Measurements from ENCODE around the gene CHD6.

The CHD6 gene

GRCh38 chr20:41371371-41371770 is 246.8 kb downstream of the CHD6 start:
- no peak for TF ChIP-seq CTCF (IDR thresholded peaks at IDR 0.05; ENCODE audit: unreplicated experiment in 3 of 3)
- H3K27ac Mint-ChIP-seq: no peak overlapping the region
- no peaks in the 10 kb centered on the region for H3K36me3 Mint-ChIP-seq (ENCODE audit: low read depth)
- peak overlapping the region in 2 of 3 experiments; percentile 20 to 37 for H3K4me3 Mint-ChIP-seq
- peaks cover 35% of the 10 kb centered on the region for H3K27me3 Mint-ChIP-seq (ENCODE audit: low read depth)
- H3K4me1 Mint-ChIP-seq: peaks cover 29% of the 10 kb centered on the region
- peaks cover 13% of the 10 kb centered on the region for H3K9me3 Mint-ChIP-seq

- H3K4me3 Mint-ChIP-seq: no peak overlapping the region
- peaks cover 13% of the 10 kb centered on the region for H3K9me3 Mint-ChIP-seq
- H3K4me1 Mint-ChIP-seq: peaks cover 34% of the 10 kb centered on the region
- H3K27ac Mint-ChIP-seq: no peak overlapping the region
- H3K27me3 Mint-ChIP-seq (ENCODE audit: low read depth): peaks cover 38% of the 10 kb centered on the region
- peaks cover 3% of the 10 kb centered on the region for H3K36me3 Mint-ChIP-seq (ENCODE audit: low read depth)
- no peak for TF ChIP-seq CTCF (IDR thresholded peaks at IDR 0.05; ENCODE audit: unreplicated experiment in 3 of 3)
These were observed 248.0 kb downstream of the CHD6 start for GRCh38 chr20:41370176-41370575.

GRCh38 chr20:41369673-41370072 is 248.5 kb downstream of the CHD6 start:
- Mint-ChIP-seq H3K27ac (no peak overlapping the region), H3K4me1 (peaks cover 34% of the 10 kb centered on the region), H3K4me3 (peak overlapping the region in 1 of 3 experiments; percentile 73), H3K9me3 (peaks cover 13% of the 10 kb centered on the region), H3K36me3 (ENCODE audit: low read depth) (peaks cover 3% of the 10 kb centered on the region), H3K27me3 (ENCODE audit: low read depth) (peaks cover 43% of the 10 kb centered on the region)
- TF ChIP-seq CTCF (IDR thresholded peaks at IDR 0.05; ENCODE audit: unreplicated experiment in 3 of 3): no peak

- H3K27me3 Mint-ChIP-seq (ENCODE audit: low read depth): peaks cover 47% of the 10 kb centered on the region
- H3K36me3 Mint-ChIP-seq (ENCODE audit: low read depth): peaks cover 3% of the 10 kb centered on the region
- TF ChIP-seq CTCF (IDR thresholded peaks at IDR 0.05; ENCODE audit: unreplicated experiment in 3 of 3): no peak
- H3K27ac Mint-ChIP-seq: no peak overlapping the region
- peaks cover 21% of the 10 kb centered on the region for H3K4me1 Mint-ChIP-seq
- H3K4me3 Mint-ChIP-seq: peak overlapping the region; percentile 80 to 87 (median 83)
- H3K9me3 Mint-ChIP-seq: peaks cover 11% of the 10 kb centered on the region
These were observed 250.2 kb downstream of the CHD6 start for GRCh38 chr20:41367956-41368355.

- no peak for TF ChIP-seq CTCF (IDR thresholded peaks at IDR 0.05; ENCODE audit: unreplicated experiment in 3 of 3)
- peaks cover 18% of the 10 kb centered on the region for H3K4me1 Mint-ChIP-seq
- H3K9me3 Mint-ChIP-seq: peaks cover 6% of the 10 kb centered on the region
- peaks cover 3% of the 10 kb centered on the region for H3K36me3 Mint-ChIP-seq (ENCODE audit: low read depth)
- H3K27ac Mint-ChIP-seq: peak overlapping the region in 2 of 3 experiments; percentile 19 to 77
- H3K4me3 Mint-ChIP-seq: peak overlapping the region; percentile 80 to 87 (median 83)
- peaks cover 47% of the 10 kb centered on the region for H3K27me3 Mint-ChIP-seq (ENCODE audit: low read depth)
These were observed 250.8 kb downstream of the CHD6 start for GRCh38 chr20:41367393-41367695.

- Mint-ChIP-seq H3K27me3 (ENCODE audit: low read depth) (peaks cover 47% of the 10 kb centered on the region), H3K9me3 (peaks cover 6% of the 10 kb centered on the region), H3K4me3 (peak within 1 kb of the TSS; percentile 80 to 87 (median 83)), H3K36me3 (ENCODE audit: low read depth) (peaks cover 3% of the 10 kb centered on the region), H3K4me1 (peaks cover 18% of the 10 kb centered on the region), H3K27ac (peak within 1 kb of the TSS in 2 of 3 experiments; percentile 19 to 77)
- TF ChIP-seq CTCF (IDR thresholded peaks at IDR 0.05; ENCODE audit: unreplicated experiment in 3 of 3): no peak
These were observed 251.4 kb downstream of the CHD6 start, which contains the start of gene EMILIN3 for GRCh38 chr20:41366546-41367392. Gene EMILIN3 (minus strand): TSS chr20:41366818. CDS start chr20:41366634, 184 bp downstream.

All from nephron (organoid).